Measurements from ENCODE around the gene RPN2.

- TF ChIP-seq CTCF (conservative IDR thresholded peaks at IDR 0.05 in 1 of 2, IDR thresholded peaks at IDR 0.05 in 1 of 2; ENCODE audit: extremely low read depth in 1 of 2, insufficient read depth in 1 of 2, low read depth in 1 of 2, low read length in 2 of 2): peak; percentile 80 to 88
- TF ChIP-seq EZH2 (IDR thresholded peaks at IDR 0.05; ENCODE audit: borderline replicate concordance, low read length): no peak
Observed at GRCh38 chr20:37202267-37202943, 23.3 kb downstream of the RPN2 start.
